Kidney glomerular epithelial cell (primary cell): Measurements from ENCODE around the gene CLEC2D.
"Not testable (repeated sequence)": the region's sequence is repeated elsewhere in the genome, so short reads cannot be mapped to it uniquely, and the experiment has no call there.

Experiments used
- DNase-seq: peaks from one replicate; lab custom pipeline; 2025; lab: John Stamatoyannopoulos, UW

Gene CLEC2D

GRCh38 chr12:9699898-9700605, 30.5 kb downstream of the CLEC2D start:
- DNase-seq = no peak

- no peak for DNase-seq
Observed at GRCh38 chr12:9700606-9700956, 31.1 kb downstream of the CLEC2D start.

- DNase-seq = no peak
Observed at GRCh38 chr12:9701380-9702154, 32.1 kb downstream of the CLEC2D start.

GRCh38 chr12:9702255-9702654, 32.7 kb downstream of the CLEC2D start:
- DNase-seq = no peak

- not testable (repeated sequence) for DNase-seq
Observed at GRCh38 chr12:9704561-9704960, 35.0 kb downstream of the CLEC2D start.

GRCh38 chr12:9706086-9706685, 36.7 kb downstream of the CLEC2D start:
- no peak for DNase-seq

GRCh38 chr12:9707356-9707755, 37.8 kb downstream of the CLEC2D start:
- DNase-seq = no peak

- peak; percentile 40 for DNase-seq
Observed at GRCh38 chr12:9707864-9708808, 38.6 kb downstream of the CLEC2D start.

GRCh38 chr12:9708853-9709252, 39.3 kb downstream of the CLEC2D start:
- no peak for DNase-seq

- DNase-seq = no peak
Observed at GRCh38 chr12:9710584-9711375, 41.3 kb downstream of the CLEC2D start.

DNA sequence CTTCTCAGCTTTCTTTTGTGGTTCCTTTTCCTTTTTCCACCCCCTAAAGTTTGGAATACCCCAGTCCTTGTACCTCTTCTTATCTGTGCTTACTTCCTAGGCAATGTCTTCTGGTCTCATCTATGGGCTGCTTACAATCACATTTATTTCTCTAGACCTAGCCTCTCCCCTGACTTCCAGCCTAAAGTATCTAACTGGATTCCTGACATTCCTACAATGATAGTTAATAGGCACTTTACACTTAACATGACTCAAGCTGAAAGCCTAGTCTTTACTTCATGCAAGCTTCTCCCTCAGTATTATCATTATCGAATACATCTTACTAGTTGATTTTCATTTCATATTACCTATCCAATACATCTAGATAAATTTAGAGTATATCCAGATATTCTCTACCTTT, 42.2 kb downstream of the CLEC2D start:
- DNase-seq = peak; percentile 73

GRCh38 chr12:9713032-9713558, 43.6 kb downstream of the CLEC2D start:
- not testable (repeated sequence) for DNase-seq

- no peak for DNase-seq
Observed at GRCh38 chr12:9717070-9717925, 47.8 kb downstream of the CLEC2D start.

GRCh38 chr12:9718968-9719367, 49.5 kb downstream of the CLEC2D start:
- no peak for DNase-seq

DNA sequence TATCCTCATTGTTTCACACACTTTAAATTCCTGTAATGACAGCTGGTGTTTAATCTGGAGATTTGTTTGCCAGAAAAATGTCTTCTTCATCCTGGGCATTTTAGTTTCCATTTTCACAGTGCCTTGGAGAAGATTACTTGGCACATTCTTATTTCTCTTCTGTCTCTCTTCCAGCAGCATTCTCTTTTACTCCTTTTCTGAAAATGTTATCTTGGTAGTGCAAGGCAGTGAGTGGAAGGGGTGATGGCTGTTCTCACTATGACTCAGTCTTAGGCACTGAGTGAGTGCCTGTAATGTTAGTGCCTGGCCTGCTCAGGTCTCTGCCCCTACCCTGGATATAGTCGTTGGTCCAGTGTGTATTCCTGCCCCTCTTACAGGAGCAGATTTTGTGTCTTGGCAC, 50.3 kb downstream of the CLEC2D start:
- DNase-seq = no peak

DNA sequence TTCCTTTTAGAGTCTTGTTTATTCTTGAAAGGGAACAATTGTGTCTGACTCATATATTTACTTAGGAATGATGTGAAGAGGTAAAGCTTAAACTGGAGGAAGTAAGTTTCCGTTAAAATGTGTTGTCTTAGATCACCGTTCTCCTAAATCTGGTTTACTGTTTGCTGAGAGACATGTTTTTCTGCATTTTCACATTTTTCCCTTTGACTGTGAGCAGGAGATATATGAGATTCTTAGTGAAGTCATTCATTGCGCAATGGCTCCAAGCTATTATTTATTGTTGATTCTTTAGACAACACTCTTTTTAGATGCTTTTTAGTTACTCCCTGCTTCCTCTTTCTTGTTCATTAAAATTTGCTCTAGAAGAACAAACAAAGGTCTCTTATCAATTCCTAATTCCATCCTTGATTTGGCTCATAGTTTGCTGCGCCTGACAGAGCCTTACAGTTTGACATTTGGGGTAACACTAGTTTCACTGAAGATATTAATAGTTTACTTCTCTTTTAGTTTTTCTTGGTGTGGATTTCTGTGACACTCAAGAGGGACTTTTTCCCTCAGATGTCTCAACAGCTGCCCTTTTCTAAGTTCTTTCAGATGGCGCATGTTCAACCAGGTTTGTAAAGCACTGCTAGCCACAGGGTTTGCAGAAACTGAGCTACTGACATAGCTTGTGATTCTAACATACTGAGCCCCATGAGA, 52.0 kb downstream of the CLEC2D start:
- DNase-seq = no peak

DNA sequence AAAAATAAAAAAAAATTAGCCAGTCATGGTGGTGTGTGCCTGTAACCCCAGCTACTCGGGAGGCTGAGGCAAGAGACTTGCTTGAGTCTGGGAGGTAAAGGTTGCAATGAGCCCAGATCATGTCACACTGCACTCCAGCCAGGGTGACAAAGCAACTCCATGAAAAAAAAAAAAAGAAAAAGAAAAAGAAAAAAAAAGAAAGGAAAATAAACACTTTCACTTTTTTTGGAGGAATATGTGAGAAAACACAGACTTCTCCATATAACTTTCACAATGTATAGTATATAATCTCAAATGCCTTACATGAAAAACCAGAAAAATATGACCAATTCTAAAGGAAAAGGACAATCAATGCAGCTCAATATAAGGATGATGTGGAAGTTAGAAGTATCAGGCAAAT, 54.5 kb downstream of the CLEC2D start:
- no peak for DNase-seq

GRCh38 chr12:9725213-9725870, 55.8 kb downstream of the CLEC2D start:
- no peak for DNase-seq

GRCh38 chr12:9727813-9728212, 58.3 kb downstream of the CLEC2D start:
- DNase-seq = no peak
